Trophoblast cell (in vitro differentiated cells and primary cell): ENCODE results near the gene CBX8.

Source experiments
- DNase-seq, 2 donors: peaks; one replicate each; pipeline ENCODE4 v3.0.0-alpha.2; 2016
- H2AFZ ChIP-seq: 2 replicates; pipeline ENCODE4 v1.6.1; 2013; ENCODE audit warnings: low read length, moderate library complexity, mild to moderate bottlenecking; ENCODE audit not compliant: insufficient read depth, poor library complexity
- H2AK5ac ChIP-seq: 2 replicates; pipeline ENCODE4 v1.6.1; 2013; ENCODE audit warnings: mild to moderate bottlenecking, low read length
- H2BK120ac ChIP-seq: 2 replicates; pipeline ENCODE4 v1.6.1; 2013; ENCODE audit warnings: low read length, mild to moderate bottlenecking, moderate library complexity; ENCODE audit not compliant: insufficient read depth, poor library complexity
- H2BK12ac ChIP-seq: 2 replicates; pipeline ENCODE4 v1.6.1; 2013; ENCODE audit warnings: mild to moderate bottlenecking, low read length, moderate library complexity
- H2BK5ac ChIP-seq: 2 replicates; pipeline ENCODE4 v1.6.1; 2013; ENCODE audit warnings: low read length, low read depth, moderate library complexity, mild to moderate bottlenecking; ENCODE audit not compliant: poor library complexity
- H3K14ac ChIP-seq: 2 replicates; pipeline ENCODE4 v1.6.1; 2013; ENCODE audit warnings: mild to moderate bottlenecking, low read length
- H3K18ac ChIP-seq: 2 replicates; pipeline ENCODE4 v1.6.1; 2013; ENCODE audit warnings: mild to moderate bottlenecking, low read length
- H3K23ac ChIP-seq: 2 replicates; pipeline ENCODE4 v1.6.1; 2013; ENCODE audit warnings: low read length
- H3K27ac ChIP-seq: 2 replicates; pipeline ENCODE4 v1.5.1; 2013; ENCODE audit warnings: low read depth, mild to moderate bottlenecking, inconsistent platforms, low read length, moderate library complexity
- H3K27me3 ChIP-seq: 2 replicates; pipeline ENCODE4 v1.6.1; 2013; ENCODE audit warnings: inconsistent platforms, mild to moderate bottlenecking, low read length, moderate library complexity; ENCODE audit not compliant: insufficient read depth
- H3K36me3 ChIP-seq, 2 experiments: 1 replicate in 1 of 2; 2 replicates in 1 of 2; pipeline ENCODE4 v1.6.1; 2013; ENCODE audit warnings: low read length in 2 of 2, mild to moderate bottlenecking in 2 of 2, moderate library complexity in 1 of 2; ENCODE audit not compliant: insufficient read depth in 2 of 2, control insufficient read depth in 1 of 2
- H3K4ac ChIP-seq: 2 replicates; pipeline ENCODE4 v1.6.1; 2013; ENCODE audit warnings: low read depth, mild to moderate bottlenecking, low read length, moderate library complexity
- H3K4me1 ChIP-seq, 2 experiments: 1 replicate in 1 of 2; 2 replicates in 1 of 2; pipeline ENCODE4 v1.6.1; 2013; ENCODE audit warnings: low read length in 2 of 2, mild to moderate bottlenecking in 2 of 2, moderate library complexity in 1 of 2; ENCODE audit not compliant: insufficient read depth in 2 of 2, control insufficient read depth in 1 of 2
- H3K4me2 ChIP-seq: 2 replicates; pipeline ENCODE4 v1.6.1; 2013; ENCODE audit warnings: inconsistent platforms, mild to moderate bottlenecking, low read length, moderate library complexity
- H3K4me3 ChIP-seq: 2 replicates; pipeline ENCODE4 v1.5.1; 2013; ENCODE audit warnings: mild to moderate bottlenecking, low read depth, low read length, inconsistent platforms
- H3K79me1 ChIP-seq: one replicate; pipeline ENCODE4 v1.6.1; 2013; ENCODE audit warnings: low read length
- H3K79me2 ChIP-seq: 2 replicates; pipeline ENCODE4 v1.6.1; 2013; ENCODE audit warnings: low read length, mild to moderate bottlenecking; ENCODE audit not compliant: control insufficient read depth, insufficient read depth, poor library complexity
- H3K9ac ChIP-seq: 2 replicates; pipeline ENCODE4 v1.6.1; 2013; ENCODE audit warnings: mild to moderate bottlenecking, low read length
- H3K9me3 ChIP-seq: 2 replicates; pipeline ENCODE4 v1.6.1; 2013; ENCODE audit warnings: low read depth, mild to moderate bottlenecking, control low read depth, inconsistent platforms, low read length; ENCODE audit not compliant: insufficient read depth
- H4K12ac ChIP-seq: 2 replicates; pipeline ENCODE4 v1.6.1; 2013; ENCODE audit warnings: low read depth, mild to moderate bottlenecking, low read length, moderate library complexity
- H4K8ac ChIP-seq: 2 replicates; pipeline ENCODE4 v1.6.1; 2013; ENCODE audit warnings: low read depth, mild to moderate bottlenecking, low read length, moderate library complexity
- H4K91ac ChIP-seq: one replicate; pipeline ENCODE4 v1.6.1; 2013; ENCODE audit warnings: low read depth, mild to moderate bottlenecking, low read length, moderate library complexity
- WGBS: extraction: QIAGEN DNeasy Blood & Tissue Kit; methylation state at CpG from one replicate; pipeline ENCODE4 v1.1.7; 2013; ENCODE audit warnings: missing lambda C conversion rate; ENCODE audit not compliant: insufficient read length, insufficient coverage; ENCODE audit errors: extremely low coverage; 5-methylcytosine and 5-hydroxymethylcytosine counted together

CBX8 gene

DNA sequence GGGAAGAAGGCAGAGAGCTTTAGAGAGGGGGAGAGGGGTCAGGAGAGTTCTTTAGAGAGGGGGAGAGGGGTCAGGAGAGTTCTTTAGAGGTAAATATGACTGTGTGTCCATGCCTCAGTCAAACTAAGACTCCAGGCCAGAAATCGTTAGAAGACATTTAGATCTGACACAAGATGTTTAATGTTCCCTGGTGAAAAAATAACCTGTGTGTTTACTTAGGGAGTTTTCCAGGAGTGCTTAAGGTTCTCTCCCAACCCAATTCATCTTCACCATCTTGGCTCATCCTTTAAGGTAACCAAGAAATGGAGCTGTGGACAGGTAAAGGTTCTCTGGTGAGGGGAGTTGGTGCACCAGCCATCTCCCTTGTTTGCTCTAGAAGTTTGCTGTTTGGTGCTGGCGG is 32.6 kb upstream of the CBX8 start:
- Histone ChIP-seq H4K91ac (no peak overlapping the region), H3K79me2 (no peaks in the 10 kb centered on the region), H4K8ac (no peak overlapping the region), H3K4ac (no peak overlapping the region), H2AFZ (no peak overlapping the region), H3K23ac (no peak overlapping the region), H3K9me3 (peaks cover 10% of the 10 kb centered on the region), H3K9ac (no peak overlapping the region), H3K79me1 (no peaks in the 10 kb centered on the region), H3K27me3 (peaks cover 43% of the 10 kb centered on the region), H3K36me3 (peaks cover 0 to 1% of the 10 kb centered on the region in 2 experiments), H3K14ac (no peak overlapping the region), H3K18ac (no peak overlapping the region), H2AK5ac (no peak overlapping the region), H2BK5ac (no peak overlapping the region), H3K4me1 (peaks cover 14 to 17% of the 10 kb centered on the region in 2 experiments), H2BK120ac (no peak overlapping the region), H4K12ac (no peak overlapping the region), H2BK12ac (no peak overlapping the region), H3K4me2 (no peak overlapping the region), H3K4me3 (no peak overlapping the region), H3K27ac (no peak overlapping the region)
- no peak for DNase-seq
- no CpG with 5 or more reads among the region's 2 CpGs for WGBS

DNA sequence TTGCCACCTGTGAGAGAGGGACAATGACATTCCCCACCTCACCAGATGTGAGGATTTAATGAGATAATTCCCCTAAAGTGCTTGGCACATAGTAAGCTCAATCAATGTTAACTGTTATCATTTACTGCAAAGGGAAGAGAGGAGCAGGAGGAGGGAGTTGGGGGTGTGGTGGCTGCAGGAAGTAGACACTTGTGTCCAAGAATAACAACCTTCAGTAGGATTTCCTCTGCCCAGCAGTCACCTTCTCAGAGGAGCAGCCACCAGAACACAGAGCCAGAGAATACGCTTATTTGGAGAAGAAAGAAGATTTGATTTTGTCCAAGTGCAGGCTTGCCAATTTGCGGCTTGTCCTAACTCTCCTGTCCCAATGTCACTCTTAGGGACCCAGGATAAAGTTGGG is 32.1 kb upstream of the CBX8 start:
- Histone ChIP-seq H3K9me3 (peaks cover 10% of the 10 kb centered on the region), H2BK5ac (no peak overlapping the region), H4K91ac (no peak overlapping the region), H3K4me3 (no peak overlapping the region), H2BK120ac (no peak overlapping the region), H3K23ac (no peak overlapping the region), H3K36me3 (no peaks in the 10 kb centered on the region), H2BK12ac (no peak overlapping the region), H3K4me1 (peaks cover 11 to 15% of the 10 kb centered on the region in 2 experiments), H2AK5ac (no peak overlapping the region), H3K79me1 (no peaks in the 10 kb centered on the region), H3K9ac (no peak overlapping the region), H3K4ac (no peak overlapping the region), H3K27me3 (peaks cover 38% of the 10 kb centered on the region), H3K18ac (no peak overlapping the region), H4K8ac (no peak overlapping the region), H4K12ac (no peak overlapping the region), H3K27ac (no peak overlapping the region), H3K14ac (no peak overlapping the region), H3K79me2 (no peaks in the 10 kb centered on the region), H3K4me2 (no peak overlapping the region), H2AFZ (no peak overlapping the region)
- no peak for DNase-seq
- WGBS: no CpG with 5 or more reads among the region's 2 CpGs

DNA sequence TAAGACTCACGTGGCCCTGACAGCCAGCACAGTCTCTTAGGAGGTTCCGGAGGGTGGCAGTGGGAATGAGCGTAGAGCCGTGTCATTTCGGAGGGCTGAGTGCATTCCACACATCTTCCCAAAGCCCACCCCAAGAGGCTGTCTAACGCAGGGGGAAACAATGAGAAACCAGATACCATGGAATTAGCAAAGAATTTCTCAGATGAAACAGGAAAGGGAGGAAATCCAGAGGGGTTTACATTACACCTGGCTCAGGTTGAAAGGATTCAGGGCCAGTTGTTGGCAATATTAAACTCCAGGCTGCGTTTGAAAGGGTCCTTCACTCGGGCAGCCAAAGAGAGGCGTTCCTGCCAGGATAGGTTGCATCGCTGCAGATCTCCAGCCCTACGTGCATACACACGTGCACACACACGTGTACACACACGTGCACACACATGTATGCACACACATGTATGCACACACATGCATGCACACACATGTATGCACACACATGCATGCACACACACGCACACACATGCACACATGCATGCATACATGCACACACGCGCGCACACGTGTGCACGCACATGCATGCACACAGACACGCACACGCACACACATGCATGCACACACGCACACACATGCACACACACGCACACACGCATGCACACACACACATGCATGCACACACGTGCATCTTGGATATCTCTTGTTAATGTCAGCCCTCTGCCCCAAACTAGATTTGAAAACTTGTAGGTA is 30.1 kb upstream of the CBX8 start:
- Histone ChIP-seq H3K27ac (no peak overlapping the region), H3K14ac (no peak overlapping the region), H3K4me3 (peak overlapping the region; percentile 33), H2BK5ac (no peak overlapping the region), H3K18ac (no peak overlapping the region), H3K9ac (no peak overlapping the region), H3K27me3 (peaks cover 30% of the 10 kb centered on the region), H3K4me2 (no peak overlapping the region), H3K23ac (peak overlapping the region; percentile 95), H4K91ac (no peak overlapping the region), H3K36me3 (no peaks in the 10 kb centered on the region), H2AFZ (no peak overlapping the region), H3K9me3 (peaks cover 10% of the 10 kb centered on the region), H3K79me1 (no peaks in the 10 kb centered on the region), H2AK5ac (no peak overlapping the region), H3K4me1 (peaks cover 2% of the 10 kb centered on the region in 2 experiments), H3K4ac (no peak overlapping the region), H2BK12ac (no peak overlapping the region), H4K12ac (no peak overlapping the region), H2BK120ac (no peak overlapping the region), H3K79me2 (no peaks in the 10 kb centered on the region), H4K8ac (no peak overlapping the region)
- no CpG with 5 or more reads among the region's 26 CpGs for WGBS
- no peak for DNase-seq

DNA sequence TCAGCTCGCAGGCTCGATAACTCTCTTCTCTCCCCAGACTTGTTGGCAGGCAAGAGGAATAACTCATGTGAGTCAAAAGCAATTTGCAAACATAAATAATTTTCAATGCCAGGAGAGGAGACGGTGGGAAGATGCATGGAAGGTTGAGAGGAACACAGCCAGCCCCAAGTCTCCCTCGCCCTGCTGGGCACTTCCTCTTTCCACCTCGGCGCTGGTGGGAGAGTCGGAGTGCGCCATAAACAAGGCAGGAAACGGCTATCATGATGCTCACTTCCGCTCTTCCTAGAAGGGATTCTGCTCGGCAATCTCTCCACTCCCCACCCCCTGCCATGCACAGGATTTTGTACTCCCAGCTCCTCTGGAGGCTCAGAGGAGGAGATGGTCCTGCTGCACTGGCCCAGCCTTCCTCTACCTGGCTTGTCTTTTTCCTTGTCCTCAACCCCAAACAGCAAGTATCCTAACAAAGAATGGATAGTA is 29.4 kb upstream of the CBX8 start:
- no peak overlapping the region for H3K23ac ChIP-seq
- no peak overlapping the region for H4K12ac ChIP-seq
- no peaks in the 10 kb centered on the region for H3K4me1 ChIP-seq
- H3K9me3 ChIP-seq: peaks cover 7% of the 10 kb centered on the region
- H2AFZ ChIP-seq: no peak overlapping the region
- no peak overlapping the region for H3K27ac ChIP-seq
- H2BK120ac ChIP-seq: no peak overlapping the region
- no CpG with 5 or more reads among the region's 11 CpGs for WGBS
- H3K14ac ChIP-seq: no peak overlapping the region
- DNase-seq: no peak
- peaks cover 24% of the 10 kb centered on the region for H3K27me3 ChIP-seq
- no peak overlapping the region for H4K91ac ChIP-seq
- H3K79me1 ChIP-seq: no peaks in the 10 kb centered on the region
- H3K4ac ChIP-seq: no peak overlapping the region
- no peaks in the 10 kb centered on the region for H3K79me2 ChIP-seq
- H3K9ac ChIP-seq: no peak overlapping the region
- no peak overlapping the region for H3K4me2 ChIP-seq
- no peak overlapping the region for H2BK5ac ChIP-seq
- no peak overlapping the region for H3K4me3 ChIP-seq
- no peak overlapping the region for H2BK12ac ChIP-seq
- no peak overlapping the region for H3K18ac ChIP-seq
- no peak overlapping the region for H4K8ac ChIP-seq
- no peaks in the 10 kb centered on the region for H3K36me3 ChIP-seq
- no peak overlapping the region for H2AK5ac ChIP-seq
